HG03064 (cell line): ENCODE measurements around the gene TSPAN32.
"Not testable (repeated sequence)": the region's sequence is repeated elsewhere in the genome, so short reads cannot be mapped to it uniquely, and the experiment has no call there.

Experiments used
- ATAC-seq: cut with Tn5 transposase; IDR thresholded peaks from one replicate; pipeline ENCODE4 v1.9.1; 2021; ENCODE audit warnings: low read depth; ENCODE audit not compliant: unreplicated experiment

The TSPAN32 gene

GRCh38 chr11:2361565-2361964, 59.8 kb downstream of the TSPAN32 start:
- ATAC-seq: no peak

- no peak for ATAC-seq
Measured at GRCh38 chr11:2362414-2362813, 60.6 kb downstream of the TSPAN32 start.

DNA sequence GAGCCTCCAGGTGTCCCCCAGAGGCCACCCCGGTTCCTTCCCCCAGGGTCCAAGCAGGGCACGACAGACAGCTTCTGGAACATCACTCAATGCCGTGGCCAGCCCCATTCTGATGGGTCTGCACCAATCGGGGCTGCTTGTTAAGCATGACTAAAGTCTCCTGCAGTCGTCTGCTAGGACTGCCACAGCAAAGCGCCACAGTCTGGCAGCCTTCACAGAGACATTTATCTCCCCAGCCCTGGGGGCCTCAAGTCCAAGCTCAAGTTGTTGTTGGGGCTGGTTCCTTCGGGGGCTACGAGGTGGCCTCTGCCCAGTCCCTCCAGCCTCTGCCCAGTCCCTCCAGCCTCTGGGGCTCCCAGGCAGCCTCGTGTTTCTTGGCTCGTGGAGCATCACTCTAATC, 61.3 kb downstream of the TSPAN32 start:
- no peak for ATAC-seq

- no peak for ATAC-seq
Measured at GRCh38 chr11:2363577-2364370, 62.0 kb downstream of the TSPAN32 start.

GRCh38 chr11:2364386-2364785, 62.6 kb downstream of the TSPAN32 start:
- ATAC-seq: not testable (repeated sequence)

GRCh38 chr11:2365571-2366210, 63.9 kb downstream of the TSPAN32 start:
- ATAC-seq: no peak

GRCh38 chr11:2366276-2366675, 64.5 kb downstream of the TSPAN32 start:
- ATAC-seq: no peak

DNA sequence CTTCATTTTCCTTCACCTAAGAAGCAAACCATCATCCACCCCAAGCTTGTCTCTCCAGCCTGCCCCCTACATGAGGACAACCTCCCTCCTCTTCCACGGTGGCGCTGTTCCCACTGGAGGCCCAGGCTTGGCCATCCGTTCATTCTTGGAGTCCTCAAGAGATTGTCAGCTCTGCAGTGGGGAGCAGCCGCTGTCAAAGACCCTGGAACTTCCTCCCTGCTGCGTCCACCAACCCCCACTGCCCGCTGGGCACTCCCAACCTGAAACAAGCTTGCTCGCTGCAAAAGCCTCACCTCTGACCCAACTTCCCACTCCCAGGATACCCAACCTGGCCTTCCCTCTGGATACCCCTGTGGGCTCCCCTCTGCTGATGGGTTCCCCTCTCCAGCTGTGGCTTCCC, 64.9 kb downstream of the TSPAN32 start:
- ATAC-seq: no peak

DNA sequence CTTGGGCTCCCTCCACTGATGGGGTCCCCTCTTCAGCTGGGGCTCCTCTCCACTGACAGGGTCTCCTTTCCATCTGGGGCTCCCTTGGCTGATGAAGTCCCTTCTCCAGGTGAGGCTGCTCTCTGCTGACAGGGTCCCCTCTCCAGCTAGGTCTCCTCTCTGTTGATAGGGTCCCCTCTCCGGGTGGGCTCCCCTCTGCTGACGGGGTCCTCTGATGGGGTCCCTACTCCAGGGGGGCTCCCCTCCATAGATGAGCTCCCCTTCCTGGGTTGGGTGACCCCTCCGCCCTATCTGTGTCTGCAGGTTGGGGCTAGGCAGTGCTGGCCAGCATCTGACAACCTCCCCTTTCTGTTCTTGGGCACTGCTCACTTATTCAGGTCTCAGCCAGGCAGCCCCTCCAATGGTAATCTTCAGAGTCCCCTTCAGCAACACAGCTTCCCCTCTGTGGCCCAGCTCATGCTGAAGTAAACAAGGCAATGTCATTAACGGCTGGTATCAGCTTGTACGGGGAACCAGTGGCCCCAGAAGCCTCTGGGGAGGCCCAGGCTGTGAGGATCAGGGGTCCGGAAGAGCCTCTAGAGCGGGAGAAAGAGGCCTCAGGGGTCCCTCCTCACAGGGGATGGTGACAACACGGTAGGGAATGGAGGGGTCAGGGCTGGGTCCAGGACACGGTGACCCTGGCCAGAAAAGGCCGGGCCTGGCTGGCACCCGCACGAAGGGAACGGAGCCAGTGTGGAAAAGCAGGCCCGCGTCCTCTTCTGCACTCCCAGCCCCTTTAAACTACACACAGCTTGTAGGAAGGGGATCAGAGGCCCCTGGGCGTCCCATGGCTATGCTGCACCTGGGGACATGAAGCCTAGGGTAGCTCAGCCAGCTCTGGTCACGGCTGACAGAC, 65.7 kb downstream of the TSPAN32 start:
- no peak for ATAC-seq
